HepG2 (cell line): ENCODE measurements around the gene CD19. TPM values are rescaled to one million over a fixed set of nuclear protein-coding genes. Genes with fewer than 3 reads are reported as not detected.

ENCODE experiments used
- CBX1 ChIP-seq: IDR thresholded peaks from one replicate; pipeline ENCODE4 v1.6.1; 2016; ENCODE audit warnings: antibody characterized with exemption, low read depth
- CEBPG ChIP-seq: IDR thresholded peaks from 2 replicates; pipeline ENCODE4 v1.6.1; 2016
- HNF4A ChIP-seq: sonication (generic); formaldehyde crosslinking; IDR thresholded peaks from 2 replicates; pipeline ENCODE4 v1.4.0; 2020; ENCODE audit warnings: missing genetic modification reagents
- NFIB ChIP-seq: sonication (generic); formaldehyde crosslinking; IDR thresholded peaks from 2 replicates; pipeline ENCODE4 v1.9.0; 2021; ENCODE audit warnings: missing genetic modification reagents, mild to moderate bottlenecking, borderline replicate concordance
- PAF1 ChIP-seq: IDR thresholded peaks from 2 replicates; pipeline ENCODE4 v1.6.1; 2016; ENCODE audit warnings: missing genetic modification reagents, missing compliant biosample characterization
- SRF ChIP-seq: IDR thresholded peaks from 2 replicates; pipeline ENCODE4 v1.6.1; 2011; ENCODE audit warnings: mild to moderate bottlenecking, low read depth, low read length, moderate library complexity
- polyA plus RNA-seq, 8 experiments: library from polyadenylated mRNA; depleted of rRNA in 3 of 8; stranded (reverse) in 7 of 8; unstranded in 1 of 8; fragments of >200 nt; fragmentation: Illumina TruSeq in 4 of 8; extraction: Trizol in 4 of 8; gene quantifications; 2 replicates each; pipeline versions ENCODE4 v1.2.1 to v1.2.3, GENCODE V29; 2011 to 2016; ENCODE audit warnings: low read depth in 4 of 8, missing spikeins in 1 of 8, mixed read lengths in 1 of 8; ENCODE audit not compliant: insufficient read depth in 1 of 8
- total RNA-seq, 5 experiments: library from RNA; depleted of rRNA; stranded (reverse); fragments of >200 nt; fragmentation: Illumina TruSeq; extraction: Trizol; gene quantifications; 2 replicates each; pipeline ENCODE4 v1.2.3, GENCODE V29; 2016; ENCODE audit warnings: low read depth in 1 of 5
- TF ChIP-seq, protein P1 (sequence below): sonication (generic); formaldehyde crosslinking; IDR thresholded peaks from 2 replicates; pipeline ENCODE4 v1.9.0; 2021; ENCODE audit warnings: missing genetic modification reagents, mild to moderate bottlenecking, borderline replicate concordance
- TF ChIP-seq, protein P2 (sequence below): sonication (generic); formaldehyde crosslinking; IDR thresholded peaks from 2 replicates; pipeline ENCODE4 v1.8.0; 2023; ENCODE audit warnings: mild to moderate bottlenecking, missing genetic modification reagents
- TF ChIP-seq, protein P3 (sequence below): sonication (generic); IDR thresholded peaks from 2 replicates; pipeline ENCODE4 v1.6.1; 2016; ENCODE audit warnings: low read depth, borderline replicate concordance
- TF ChIP-seq, protein P4 (sequence below): sonication (generic); formaldehyde crosslinking; IDR thresholded peaks from 2 replicates; pipeline ENCODE4 v1.4.0; 2020; ENCODE audit warnings: missing genetic modification reagents, borderline replicate concordance
- TF ChIP-seq, protein P5 (sequence below): sonication (generic); formaldehyde crosslinking; IDR thresholded peaks from 2 replicates; pipeline ENCODE4 v1.8.1; 2023; ENCODE audit warnings: mild to moderate bottlenecking, inconsistent platforms, moderate library complexity, missing genetic modification reagents, borderline replicate concordance
- TF ChIP-seq, protein P6 (sequence below): IDR thresholded peaks from 2 replicates; pipeline ENCODE4 v1.6.1; 2016; ENCODE audit warnings: missing compliant biosample characterization, missing genetic modification reagents, borderline replicate concordance
- TF ChIP-seq, protein P7 (sequence below): sonication (generic); formaldehyde crosslinking; IDR thresholded peaks from 2 replicates; pipeline ENCODE4 v1.4.0; 2020; ENCODE audit warnings: missing genetic modification reagents, borderline replicate concordance

CD19 gene
- total and polyA plus RNA-seq, 2 of the 13 experiments (the other 11 are each of a cell fraction or from before 2014, with no cell fraction given), result 0.55 to 1.1 TPM

DNA sequence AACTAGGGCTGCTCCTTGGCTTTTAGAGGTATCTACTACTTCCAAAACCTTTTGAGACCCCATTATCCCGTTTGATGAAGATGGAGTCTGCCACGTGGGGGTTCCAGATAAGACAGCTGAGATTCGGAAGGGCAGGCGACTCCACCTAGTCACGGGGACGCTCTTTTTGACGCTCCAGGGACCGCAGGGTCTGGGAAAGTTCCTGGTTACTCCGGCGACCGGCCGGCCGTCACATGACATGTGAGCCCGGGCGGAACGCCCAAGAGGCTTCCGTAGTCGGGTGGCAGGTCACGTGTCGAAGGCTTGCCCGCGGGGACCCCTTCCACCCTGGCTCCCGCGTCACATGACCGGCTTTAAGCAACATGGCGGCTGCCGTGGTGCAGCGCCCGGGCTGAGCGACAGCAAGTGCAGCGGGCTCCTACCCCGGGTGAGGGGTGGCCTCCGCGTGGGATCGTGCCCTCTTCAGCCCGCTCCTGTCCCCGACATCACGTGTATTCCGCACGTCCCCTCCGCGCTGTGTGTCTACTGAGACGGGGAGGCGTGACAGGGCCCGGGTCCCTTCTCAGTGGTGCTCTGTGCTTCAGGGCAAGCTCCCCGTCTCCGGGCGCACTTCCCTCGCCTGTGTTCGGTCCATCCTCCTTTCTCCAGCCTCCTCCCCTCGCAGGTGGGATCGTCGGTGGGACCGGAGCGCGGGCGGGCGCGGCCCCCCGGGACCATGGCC, 42.8 kb downstream of the CD19 start, which contains the start of gene SPNS1 (continued):
- TF ChIP-seq, protein P1, sequence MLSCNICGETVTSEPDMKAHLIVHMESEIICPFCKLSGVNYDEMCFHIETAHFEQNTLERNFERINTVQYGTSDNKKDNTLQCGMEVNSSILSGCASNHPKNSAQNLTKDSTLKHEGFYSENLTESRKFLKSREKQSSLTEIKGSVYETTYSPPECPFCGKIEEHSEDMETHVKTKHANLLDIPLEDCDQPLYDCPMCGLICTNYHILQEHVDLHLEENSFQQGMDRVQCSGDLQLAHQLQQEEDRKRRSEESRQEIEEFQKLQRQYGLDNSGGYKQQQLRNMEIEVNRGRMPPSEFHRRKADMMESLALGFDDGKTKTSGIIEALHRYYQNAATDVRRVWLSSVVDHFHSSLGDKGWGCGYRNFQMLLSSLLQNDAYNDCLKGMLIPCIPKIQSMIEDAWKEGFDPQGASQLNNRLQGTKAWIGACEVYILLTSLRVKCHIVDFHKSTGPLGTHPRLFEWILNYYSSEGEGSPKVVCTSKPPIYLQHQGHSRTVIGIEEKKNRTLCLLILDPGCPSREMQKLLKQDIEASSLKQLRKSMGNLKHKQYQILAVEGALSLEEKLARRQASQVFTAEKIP (CRISPR knock-in tag), result no peak
- TF ChIP-seq, protein P2, sequence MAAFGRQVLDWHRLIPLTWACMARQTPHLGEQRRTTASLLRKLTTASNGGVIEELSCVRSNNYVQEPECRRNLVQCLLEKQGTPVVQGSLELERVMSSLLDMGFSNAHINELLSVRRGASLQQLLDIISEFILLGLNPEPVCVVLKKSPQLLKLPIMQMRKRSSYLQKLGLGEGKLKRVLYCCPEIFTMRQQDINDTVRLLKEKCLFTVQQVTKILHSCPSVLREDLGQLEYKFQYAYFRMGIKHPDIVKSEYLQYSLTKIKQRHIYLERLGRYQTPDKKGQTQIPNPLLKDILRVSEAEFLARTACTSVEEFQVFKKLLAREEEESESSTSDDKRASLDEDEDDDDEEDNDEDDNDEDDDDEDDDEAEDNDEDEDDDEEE (CRISPR knock-in tag), result peak; percentile 83; the same call in 1 of the 2 replicates
- TF ChIP-seq PAF1 (CRISPR knock-in tag) (no peak), HNF4A (CRISPR knock-in tag) (peak; percentile 65; the same call in 1 of the 2 replicates), SRF (0 out of 2 replicates have a peak, but pooled peaks have one; percentile 41), NFIB (no peak), CBX1 (peak; percentile 84), CEBPG (CRISPR knock-in tag) (0 out of 2 replicates have a peak, but pooled peaks have one; percentile 33)
- TF ChIP-seq, protein P3, sequence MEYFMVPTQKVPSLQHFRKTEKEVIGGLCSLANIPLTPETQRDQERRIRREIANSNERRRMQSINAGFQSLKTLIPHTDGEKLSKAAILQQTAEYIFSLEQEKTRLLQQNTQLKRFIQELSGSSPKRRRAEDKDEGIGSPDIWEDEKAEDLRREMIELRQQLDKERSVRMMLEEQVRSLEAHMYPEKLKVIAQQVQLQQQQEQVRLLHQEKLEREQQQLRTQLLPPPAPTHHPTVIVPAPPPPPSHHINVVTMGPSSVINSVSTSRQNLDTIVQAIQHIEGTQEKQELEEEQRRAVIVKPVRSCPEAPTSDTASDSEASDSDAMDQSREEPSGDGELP, result peak; percentile 92; the same call in 1 of the 2 replicates
- TF ChIP-seq, protein P4, sequence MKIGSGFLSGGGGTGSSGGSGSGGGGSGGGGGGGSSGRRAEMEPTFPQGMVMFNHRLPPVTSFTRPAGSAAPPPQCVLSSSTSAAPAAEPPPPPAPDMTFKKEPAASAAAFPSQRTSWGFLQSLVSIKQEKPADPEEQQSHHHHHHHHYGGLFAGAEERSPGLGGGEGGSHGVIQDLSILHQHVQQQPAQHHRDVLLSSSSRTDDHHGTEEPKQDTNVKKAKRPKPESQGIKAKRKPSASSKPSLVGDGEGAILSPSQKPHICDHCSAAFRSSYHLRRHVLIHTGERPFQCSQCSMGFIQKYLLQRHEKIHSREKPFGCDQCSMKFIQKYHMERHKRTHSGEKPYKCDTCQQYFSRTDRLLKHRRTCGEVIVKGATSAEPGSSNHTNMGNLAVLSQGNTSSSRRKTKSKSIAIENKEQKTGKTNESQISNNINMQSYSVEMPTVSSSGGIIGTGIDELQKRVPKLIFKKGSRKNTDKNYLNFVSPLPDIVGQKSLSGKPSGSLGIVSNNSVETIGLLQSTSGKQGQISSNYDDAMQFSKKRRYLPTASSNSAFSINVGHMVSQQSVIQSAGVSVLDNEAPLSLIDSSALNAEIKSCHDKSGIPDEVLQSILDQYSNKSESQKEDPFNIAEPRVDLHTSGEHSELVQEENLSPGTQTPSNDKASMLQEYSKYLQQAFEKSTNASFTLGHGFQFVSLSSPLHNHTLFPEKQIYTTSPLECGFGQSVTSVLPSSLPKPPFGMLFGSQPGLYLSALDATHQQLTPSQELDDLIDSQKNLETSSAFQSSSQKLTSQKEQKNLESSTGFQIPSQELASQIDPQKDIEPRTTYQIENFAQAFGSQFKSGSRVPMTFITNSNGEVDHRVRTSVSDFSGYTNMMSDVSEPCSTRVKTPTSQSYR (CRISPR knock-in tag), result no peak; the same call in 1 of the 2 replicates
- TF ChIP-seq, protein P5, sequence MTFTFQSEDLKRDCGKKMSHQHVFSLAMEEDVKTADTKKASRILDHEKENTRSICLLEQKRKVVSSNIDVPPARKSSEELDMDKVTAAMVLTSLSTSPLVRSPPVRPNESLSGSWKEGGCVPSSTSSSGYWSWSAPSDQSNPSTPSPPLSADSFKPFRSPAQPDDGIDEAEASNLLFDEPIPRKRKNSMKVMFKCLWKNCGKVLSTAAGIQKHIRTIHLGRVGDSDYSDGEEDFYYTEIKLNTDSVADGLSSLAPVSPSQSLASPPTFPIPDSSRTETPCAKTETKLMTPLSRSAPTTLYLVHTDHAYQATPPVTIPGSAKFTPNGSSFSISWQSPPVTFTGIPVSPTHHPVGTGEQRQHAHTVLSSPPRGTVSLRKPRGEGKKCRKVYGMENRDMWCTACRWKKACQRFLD (CRISPR knock-in tag), result peak; percentile 93
- TF ChIP-seq, protein P6, sequence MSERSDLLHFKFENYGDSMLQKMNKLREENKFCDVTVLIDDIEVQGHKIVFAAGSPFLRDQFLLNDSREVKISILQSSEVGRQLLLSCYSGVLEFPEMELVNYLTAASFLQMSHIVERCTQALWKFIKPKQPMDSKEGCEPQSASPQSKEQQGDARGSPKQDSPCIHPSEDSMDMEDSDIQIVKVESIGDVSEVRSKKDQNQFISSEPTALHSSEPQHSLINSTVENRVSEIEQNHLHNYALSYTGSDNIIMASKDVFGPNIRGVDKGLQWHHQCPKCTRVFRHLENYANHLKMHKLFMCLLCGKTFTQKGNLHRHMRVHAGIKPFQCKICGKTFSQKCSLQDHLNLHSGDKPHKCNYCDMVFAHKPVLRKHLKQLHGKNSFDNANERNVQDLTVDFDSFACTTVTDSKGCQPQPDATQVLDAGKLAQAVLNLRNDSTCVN, result peak; percentile 91
- TF ChIP-seq, protein P7, sequence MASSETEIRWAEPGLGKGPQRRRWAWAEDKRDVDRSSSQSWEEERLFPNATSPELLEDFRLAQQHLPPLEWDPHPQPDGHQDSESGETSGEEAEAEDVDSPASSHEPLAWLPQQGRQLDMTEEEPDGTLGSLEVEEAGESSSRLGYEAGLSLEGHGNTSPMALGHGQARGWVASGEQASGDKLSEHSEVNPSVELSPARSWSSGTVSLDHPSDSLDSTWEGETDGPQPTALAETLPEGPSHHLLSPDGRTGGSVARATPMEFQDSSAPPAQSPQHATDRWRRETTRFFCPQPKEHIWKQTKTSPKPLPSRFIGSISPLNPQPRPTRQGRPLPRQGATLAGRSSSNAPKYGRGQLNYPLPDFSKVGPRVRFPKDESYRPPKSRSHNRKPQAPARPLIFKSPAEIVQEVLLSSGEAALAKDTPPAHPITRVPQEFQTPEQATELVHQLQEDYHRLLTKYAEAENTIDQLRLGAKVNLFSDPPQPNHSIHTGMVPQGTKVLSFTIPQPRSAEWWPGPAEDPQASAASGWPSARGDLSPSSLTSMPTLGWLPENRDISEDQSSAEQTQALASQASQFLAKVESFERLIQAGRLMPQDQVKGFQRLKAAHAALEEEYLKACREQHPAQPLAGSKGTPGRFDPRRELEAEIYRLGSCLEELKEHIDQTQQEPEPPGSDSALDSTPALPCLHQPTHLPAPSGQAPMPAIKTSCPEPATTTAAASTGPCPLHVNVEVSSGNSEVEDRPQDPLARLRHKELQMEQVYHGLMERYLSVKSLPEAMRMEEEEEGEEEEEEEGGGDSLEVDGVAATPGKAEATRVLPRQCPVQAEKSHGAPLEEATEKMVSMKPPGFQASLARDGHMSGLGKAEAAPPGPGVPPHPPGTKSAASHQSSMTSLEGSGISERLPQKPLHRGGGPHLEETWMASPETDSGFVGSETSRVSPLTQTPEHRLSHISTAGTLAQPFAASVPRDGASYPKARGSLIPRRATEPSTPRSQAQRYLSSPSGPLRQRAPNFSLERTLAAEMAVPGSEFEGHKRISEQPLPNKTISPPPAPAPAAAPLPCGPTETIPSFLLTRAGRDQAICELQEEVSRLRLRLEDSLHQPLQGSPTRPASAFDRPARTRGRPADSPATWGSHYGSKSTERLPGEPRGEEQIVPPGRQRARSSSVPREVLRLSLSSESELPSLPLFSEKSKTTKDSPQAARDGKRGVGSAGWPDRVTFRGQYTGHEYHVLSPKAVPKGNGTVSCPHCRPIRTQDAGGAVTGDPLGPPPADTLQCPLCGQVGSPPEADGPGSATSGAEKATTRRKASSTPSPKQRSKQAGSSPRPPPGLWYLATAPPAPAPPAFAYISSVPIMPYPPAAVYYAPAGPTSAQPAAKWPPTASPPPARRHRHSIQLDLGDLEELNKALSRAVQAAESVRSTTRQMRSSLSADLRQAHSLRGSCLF, result peak; percentile 90; the same call in 1 of the 2 replicates
